Measurements from ENCODE around the gene SPHKAP. TPM values are rescaled to one million over a fixed set of nuclear protein-coding genes. Genes with fewer than 3 reads are reported as not detected.
"Not testable (repeated sequence)": the region's sequence is repeated elsewhere in the genome, so short reads cannot be mapped to it uniquely, and the experiment has no call there.

Gene SPHKAP
- total and polyA plus RNA-seq, 10 donors = 0.02 to 8.2 (median 0.91) TPM; not detected in 1

DNA sequence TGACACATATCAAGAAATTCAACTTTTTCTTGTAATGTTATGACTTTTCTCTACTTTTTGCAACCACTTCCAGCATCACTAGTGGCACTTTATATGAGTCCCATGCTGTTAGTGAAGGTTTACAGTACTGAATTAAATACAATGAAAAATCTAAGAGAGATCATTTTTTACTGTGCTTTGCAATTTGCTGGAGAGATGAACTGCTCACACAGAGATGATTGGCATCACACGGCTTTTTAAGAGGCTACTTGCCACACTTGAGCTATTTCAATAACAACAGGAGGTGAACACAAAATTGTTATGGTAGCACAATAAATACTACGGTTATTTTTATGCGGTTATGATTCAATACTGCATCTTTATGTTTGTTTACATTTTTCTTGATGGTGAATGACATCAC lies 221.2 kb downstream of the SPHKAP start:
- intact Hi-C loops (cut with DNase I; ENCODE audit: low total_unique reads) = no loop called here

DNA sequence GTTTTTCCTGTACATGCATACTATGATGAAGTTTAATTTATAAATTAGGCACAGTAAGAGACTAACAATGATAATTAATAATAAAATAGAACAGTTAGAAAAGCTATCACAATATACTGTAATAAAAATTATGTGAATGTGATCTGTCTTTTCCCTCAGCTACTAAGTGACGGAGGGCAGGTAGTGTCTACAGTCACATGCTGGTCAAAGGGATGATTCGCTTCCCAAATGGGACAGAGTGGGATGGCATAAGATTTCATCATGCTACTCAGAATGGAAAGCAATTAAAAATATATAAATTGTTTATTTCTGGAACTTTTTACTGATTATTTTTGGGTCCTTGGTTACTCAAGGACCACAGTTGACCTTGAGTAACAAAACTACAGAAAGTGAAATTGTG lies 238.5 kb downstream of the SPHKAP start:
- 57 to 92% (median 65%) methylated on average over 2 of the region's 2 CpGs for WGBS, 5 donors
- H3K36me3 ChIP-seq = no peaks in the 10 kb centered on the region
- H3K4me1 ChIP-seq = no peaks in the 10 kb centered on the region
- H3K27ac ChIP-seq = no peak overlapping the region
- DNase-seq = no peak
- peaks cover 0 to 12% (median 0%) of the 10 kb centered on the region in 8 donors for H3K9me3 ChIP-seq
- intact Hi-C loops (cut with DNase I; ENCODE audit: low total_unique reads) = no loop called here
- H3K27me3 ChIP-seq (replicated peaks in 1 of 7) = no peaks in the 10 kb centered on the region
- H3K4me3 ChIP-seq = no peak overlapping the region
- TF ChIP-seq, protein P1, sequence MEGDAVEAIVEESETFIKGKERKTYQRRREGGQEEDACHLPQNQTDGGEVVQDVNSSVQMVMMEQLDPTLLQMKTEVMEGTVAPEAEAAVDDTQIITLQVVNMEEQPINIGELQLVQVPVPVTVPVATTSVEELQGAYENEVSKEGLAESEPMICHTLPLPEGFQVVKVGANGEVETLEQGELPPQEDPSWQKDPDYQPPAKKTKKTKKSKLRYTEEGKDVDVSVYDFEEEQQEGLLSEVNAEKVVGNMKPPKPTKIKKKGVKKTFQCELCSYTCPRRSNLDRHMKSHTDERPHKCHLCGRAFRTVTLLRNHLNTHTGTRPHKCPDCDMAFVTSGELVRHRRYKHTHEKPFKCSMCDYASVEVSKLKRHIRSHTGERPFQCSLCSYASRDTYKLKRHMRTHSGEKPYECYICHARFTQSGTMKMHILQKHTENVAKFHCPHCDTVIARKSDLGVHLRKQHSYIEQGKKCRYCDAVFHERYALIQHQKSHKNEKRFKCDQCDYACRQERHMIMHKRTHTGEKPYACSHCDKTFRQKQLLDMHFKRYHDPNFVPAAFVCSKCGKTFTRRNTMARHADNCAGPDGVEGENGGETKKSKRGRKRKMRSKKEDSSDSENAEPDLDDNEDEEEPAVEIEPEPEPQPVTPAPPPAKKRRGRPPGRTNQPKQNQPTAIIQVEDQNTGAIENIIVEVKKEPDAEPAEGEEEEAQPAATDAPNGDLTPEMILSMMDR (IDR thresholded peaks at IDR 0.05 in 8 of 11, conservative IDR thresholded peaks at IDR 0.05 in 3 of 11) = no peak
- TF ChIP-seq POLR2AphosphoS5 (IDR thresholded peaks at IDR 0.05) (no peak), POLR2A (IDR thresholded peaks at IDR 0.05) (no peak)

More for the DNA sequence above, 221.2 kb downstream of the SPHKAP start:
- Histone ChIP-seq H3K36me3 (no peaks in the 10 kb centered on the region), H3K4me3 (no peak overlapping the region), H3K4me1 (no peaks in the 10 kb centered on the region), H3K9me3 (peaks cover 0 to 4% (median 0%) of the 10 kb centered on the region in 8 donors), H3K27ac (no peak overlapping the region), H3K27me3 (replicated peaks in 1 of 7) (no peaks in the 10 kb centered on the region)
- DNase-seq = no peak
- TF ChIP-seq POLR2A (IDR thresholded peaks at IDR 0.05) (no peak), POLR2AphosphoS5 (IDR thresholded peaks at IDR 0.05) (no peak)
- TF ChIP-seq, protein P1 (IDR thresholded peaks at IDR 0.05 in 8 of 11, conservative IDR thresholded peaks at IDR 0.05 in 3 of 11) = no peak
- 84 to 95% (median 90%) methylated on average over 3 of the region's 3 CpGs for WGBS, 5 donors

DNA sequence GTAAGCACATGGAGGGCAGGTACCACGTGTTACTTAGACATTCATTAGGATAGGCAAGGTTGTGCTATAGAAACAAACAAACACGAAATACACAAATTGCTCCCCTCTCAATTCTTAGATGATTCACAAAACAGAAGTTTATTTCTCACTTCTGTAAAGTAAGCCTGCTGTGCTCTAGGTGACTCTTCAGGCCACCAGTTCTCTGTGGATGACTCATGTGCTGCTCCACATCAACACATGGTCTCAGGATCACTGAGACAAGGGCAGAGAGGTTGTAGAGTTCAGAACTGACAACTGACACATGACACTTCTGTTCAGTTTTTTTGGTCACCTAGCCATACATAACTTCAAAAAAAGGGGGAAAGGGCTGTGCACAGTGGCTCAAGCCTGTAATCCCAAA lies 239.5 kb downstream of the SPHKAP start:
- intact Hi-C loops (cut with DNase I; ENCODE audit: low total_unique reads) = no loop called here
- no peaks in the 10 kb centered on the region for H3K4me1 ChIP-seq
- H3K27ac ChIP-seq = no peak overlapping the region
- TF ChIP-seq POLR2AphosphoS5 (IDR thresholded peaks at IDR 0.05) (no peak), POLR2A (IDR thresholded peaks at IDR 0.05) (no peak)
- TF ChIP-seq, protein P1 (IDR thresholded peaks at IDR 0.05 in 8 of 11, conservative IDR thresholded peaks at IDR 0.05 in 3 of 11) = no peak
- no peak for DNase-seq
- H3K27me3 ChIP-seq (replicated peaks in 1 of 7) = no peaks in the 10 kb centered on the region
- no peak overlapping the region for H3K4me3 ChIP-seq
- H3K36me3 ChIP-seq = no peaks in the 10 kb centered on the region
- 60 to 80% (median 70%) methylated on average over 2 of the region's 2 CpGs for WGBS, 5 donors
- peaks cover 0 to 12% (median 0%) of the 10 kb centered on the region in 8 donors for H3K9me3 ChIP-seq

DNA sequence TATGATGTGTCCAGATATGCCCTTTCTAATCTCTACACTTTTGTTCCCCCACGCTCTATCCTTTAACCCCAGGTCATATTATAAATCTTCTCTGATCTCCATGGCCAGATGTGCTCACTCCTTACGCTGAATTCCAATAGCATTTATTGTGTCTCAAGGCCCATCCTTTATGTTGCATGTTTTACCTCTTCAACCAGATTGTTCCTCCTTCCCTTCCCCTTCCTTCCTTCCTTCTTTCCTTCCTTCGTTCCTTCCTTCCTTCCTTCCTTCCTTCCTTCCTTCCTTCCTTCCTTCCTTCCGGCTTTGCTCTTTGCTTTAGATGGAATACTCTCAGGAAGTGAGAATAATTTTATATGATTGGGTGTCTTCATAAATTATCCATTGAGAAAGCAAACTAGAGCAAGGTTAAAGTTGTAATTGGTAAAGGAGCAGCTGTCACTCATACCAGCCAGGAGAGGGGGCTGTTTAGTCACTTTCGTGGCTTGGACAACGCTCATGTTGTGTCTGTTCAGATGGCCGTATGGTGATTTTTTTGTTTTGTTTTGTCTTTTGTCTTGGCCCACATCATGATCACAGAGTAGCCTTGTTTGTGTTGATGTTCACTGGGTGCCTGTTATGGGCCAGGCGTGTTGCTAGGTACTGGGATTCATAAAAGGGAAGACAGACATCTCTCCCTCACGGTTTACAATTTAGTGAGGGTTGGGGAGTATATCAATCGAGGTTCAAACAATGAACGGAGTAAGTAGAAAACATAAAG lies 242.0 kb downstream of the SPHKAP start:
- H3K4me1 ChIP-seq = no peaks in the 10 kb centered on the region
- no peak overlapping the region for H3K27ac ChIP-seq
- H3K9me3 ChIP-seq = peaks cover 0 to 3% (median 0%) of the 10 kb centered on the region in 8 donors
- no peak overlapping the region for H3K4me3 ChIP-seq
- 52 to 61% (median 57%) methylated on average over 11 of the region's 11 CpGs for WGBS, 5 donors
- intact Hi-C loops (cut with DNase I; ENCODE audit: low total_unique reads) = no loop called here
- no peak for DNase-seq
- H3K36me3 ChIP-seq = no peaks in the 10 kb centered on the region
- TF ChIP-seq POLR2AphosphoS5 (IDR thresholded peaks at IDR 0.05) (no peak), POLR2A (IDR thresholded peaks at IDR 0.05) (no peak)
- TF ChIP-seq, protein P1 (IDR thresholded peaks at IDR 0.05 in 8 of 11, conservative IDR thresholded peaks at IDR 0.05 in 3 of 11) = no peak
- H3K27me3 ChIP-seq (replicated peaks in 1 of 7) = no peaks in the 10 kb centered on the region

DNA sequence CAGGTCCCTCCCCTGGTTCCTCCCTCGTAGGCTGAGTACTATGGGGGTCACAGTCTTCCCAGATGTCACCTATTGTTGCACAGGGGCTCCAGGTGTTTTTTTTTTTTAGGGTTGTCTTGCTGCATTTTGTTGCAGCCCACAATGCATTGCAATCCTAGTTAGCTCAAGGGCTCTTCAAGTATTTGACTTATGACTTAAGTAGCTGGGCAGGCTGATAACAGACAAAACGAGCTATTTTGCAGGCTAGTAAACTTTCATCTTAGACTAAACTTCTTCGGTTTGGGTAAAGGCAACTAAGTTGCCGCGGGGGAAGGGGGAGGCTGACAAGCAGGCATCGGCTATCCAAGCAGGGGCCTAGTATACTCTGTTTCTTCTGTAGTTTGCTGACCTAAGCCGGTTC lies 245.2 kb downstream of the SPHKAP start:
- H3K9me3 ChIP-seq; H3K4me3 ChIP-seq; H3K4me1 ChIP-seq; H3K36me3 ChIP-seq; H3K27me3 ChIP-seq (replicated peaks in 1 of 7); DNase-seq; H3K27ac ChIP-seq; intact Hi-C loops (cut with DNase I; ENCODE audit: low total_unique reads): not testable (repeated sequence)
- WGBS, 5 donors = 73 to 82% (median 79%) methylated on average over 7 of the region's 7 CpGs

Data from spleen (tissue), 11 donors.